ENCODE measurements around the gene UGT1A9. TPM values are rescaled to one million over a fixed set of nuclear protein-coding genes. Genes with fewer than 3 reads are reported as not detected.

The UGT1A9 gene
- total RNA-seq (2021), result not detected in 2 replicates
- long read RNA-seq, result 0 reads

- Histone ChIP-seq H2AFZ (ENCODE audit: low read length) (no peak within 1 kb of the TSS), H3K27ac (ENCODE audit: insufficient read length, low read depth, low read length) (no peak within 1 kb of the TSS), H3K23ac (ENCODE audit: insufficient read length, low read depth, low read length) (no peak within 1 kb of the TSS), H4K91ac (ENCODE audit: insufficient read length, low read depth, low read length) (no peak within 1 kb of the TSS), H2BK15ac (ENCODE audit: low read depth, low read length) (no peak within 1 kb of the TSS), H3K4me2 (ENCODE audit: insufficient read depth, insufficient read length, low read length) (no peak within 1 kb of the TSS), H4K8ac (replicated peaks; ENCODE audit: insufficient read length, low read depth, low read length) (no peak within 1 kb of the TSS), H2AK5ac (ENCODE audit: insufficient read length, low read length) (no peak within 1 kb of the TSS), H3K9me3 (ENCODE audit: control insufficient read depth, low read depth, low read length) (no peaks in the 10 kb centered on the region), H2BK12ac (ENCODE audit: insufficient read length, low read depth, low read length) (no peak within 1 kb of the TSS), H3K4me1 (ENCODE audit: insufficient read depth, low read length) (no peaks in the 10 kb centered on the region; the same call in 1 of the 2 replicates), H2BK20ac (ENCODE audit: low read depth, low read length, poor library complexity, severe bottlenecking) (no peak within 1 kb of the TSS), H3T11ph (ENCODE audit: low read length) (no peak within 1 kb of the TSS), H3K9ac (ENCODE audit: extremely low read depth, insufficient read length, low read length) (no peak within 1 kb of the TSS), H4K5ac (ENCODE audit: insufficient read length, low read depth, low read length) (no peak within 1 kb of the TSS), H3K14ac (ENCODE audit: insufficient read depth, low read length) (no peak within 1 kb of the TSS), H3K27me3 (ENCODE audit: insufficient read depth, low read length) (no peaks in the 10 kb centered on the region), H3K23me2 (ENCODE audit: insufficient read length, low read depth, low read length, poor library complexity, severe bottlenecking) (no peaks in the 10 kb centered on the region), H3K18ac (ENCODE audit: insufficient read length, low read depth, low read length) (no peak within 1 kb of the TSS), H3K4ac (ENCODE audit: low read depth, low read length) (no peak within 1 kb of the TSS), H2BK120ac (ENCODE audit: low read depth, low read length, poor library complexity, severe bottlenecking) (no peak within 1 kb of the TSS), H3K56ac (ENCODE audit: insufficient read length, low read depth, low read length) (no peak within 1 kb of the TSS), H4K20me1 (ENCODE audit: control insufficient read depth, insufficient read depth, insufficient read length) (no peaks in the 10 kb centered on the region), H3K79me2 (ENCODE audit: insufficient read depth, low read length) (no peaks in the 10 kb centered on the region), H2BK5ac (ENCODE audit: insufficient read length, low read length) (no peak within 1 kb of the TSS), H3K79me1 (ENCODE audit: insufficient read depth, low read depth, low read length, poor library complexity, severe bottlenecking) (no peaks in the 10 kb centered on the region)
- H3K4me3 Mint-ChIP-seq, result no peak within 1 kb of the TSS
- peaks cover 0 to 8% of the 10 kb centered on the region in 2 experiments; a peak in 2 of 5 replicates for H3K9me3 Mint-ChIP-seq
- no CpG with 5 or more reads among the region's 5 CpGs for WGBS (ENCODE audit: extremely low coverage, insufficient read length, low lambda C conversion rate)
- no peaks in the 10 kb centered on the region for H3K36me3 Mint-ChIP-seq (ENCODE audit: insufficient read depth in 1 of 3, low read depth in 3 of 3)
- H3K27ac Mint-ChIP-seq, result no peak within 1 kb of the TSS; a peak in 1 of 7 replicates
- TF ChIP-seq CTCF (conservative IDR thresholded peaks at IDR 0.05), result no peak
- H3K27me3 Mint-ChIP-seq (ENCODE audit: low read depth), result peaks cover 13% of the 10 kb centered on the region
- peaks cover 2 to 5% of the 10 kb centered on the region in 2 experiments; a peak in 3 of 4 replicates for H3K4me1 Mint-ChIP-seq
- no peak for DNase-seq
Measured at GRCh38 chr2:233671290-233672161, at the start of gene UGT1A9. UGT1A9 (plus strand) TSS chr2:233671898; CDS start chr2:233671935, 37 bp downstream.

All from H9 (cell line).